GM12878 (cell line): ENCODE results near the gene NAT14. TPM values are rescaled to one million over a fixed set of nuclear protein-coding genes. Genes with fewer than 3 reads are reported as not detected.

Source experiments
- BCL3 ChIP-seq: IDR thresholded peaks from 2 replicates; pipeline ENCODE4 v1.6.1; 2011; ENCODE audit warnings: borderline replicate concordance, low read depth, mild to moderate bottlenecking, moderate library complexity, low read length; ENCODE audit not compliant: insufficient read depth, poor library complexity, severe bottlenecking
- E2F8 ChIP-seq: fragments of 450-650 bp; IDR thresholded peaks from 2 replicates; pipeline ENCODE4 v1.6.1; 2018; ENCODE audit warnings: mild to moderate bottlenecking, low read depth, moderate library complexity; ENCODE audit not compliant: partially characterized antibody
- GABPA ChIP-seq: IDR thresholded peaks from 2 replicates; pipeline ENCODE4 v1.6.1; 2014; ENCODE audit warnings: antibody characterized with exemption, low read depth, mild to moderate bottlenecking, inconsistent platforms
- PAX8 ChIP-seq: fragments of 450-650 bp; IDR thresholded peaks from 2 replicates; pipeline ENCODE4 v1.6.1; 2017; ENCODE audit warnings: mild to moderate bottlenecking, moderate library complexity
- ZBTB4 ChIP-seq: fragments of 450-650 bp; formaldehyde crosslinking; IDR thresholded peaks from 2 replicates; pipeline ENCODE4 v1.4.0; 2022; ENCODE audit warnings: mild to moderate bottlenecking, moderate library complexity
- polyA plus RNA-seq, 11 experiments: library from polyadenylated mRNA; depleted of rRNA in 4 of 11; unstranded in 6 of 11; stranded (reverse) in 5 of 11; fragments of >200 nt; fragmentation: Nextera tagmentation in 4 of 11; fragmentation: Illumina TruSeq in 1 of 11; extraction: Ambion mirVana in 4 of 11; extraction: Trizol in 1 of 11; gene quantifications; 1 replicate in 1 of 11; 2 replicates in 10 of 11; pipeline versions ENCODE4 v1.2.1 to v1.2.3, GENCODE V29; 2011 to 2016; ENCODE audit warnings: inconsistent platforms in 2 of 11, missing spikeins in 2 of 11, low read depth in 1 of 11
- total RNA-seq, 4 experiments: library from RNA; depleted of rRNA in 3 of 4; stranded (reverse); fragments of >200 nt in 3 of 4; fragmentation: Illumina TruSeq in 1 of 4; extraction: Trizol in 1 of 4; gene quantifications; 2 replicates each; pipeline versions ENCODE4 v1.2.1 to v1.2.3, GENCODE V29; 2013 to 2021

Gene NAT14
- total and polyA plus RNA-seq, 10 of the 15 experiments (the other 5 are each of a cell fraction or from before 2014, with no cell fraction given): 0.87 to 23.6 (median 9.7) TPM

GRCh38 chr19:55464662-55465054 is 20.3 kb upstream of the NAT14 start, which contains the start of gene C19orf85 (continued):
- TF ChIP-seq BCL3 (no peak), ZBTB4 (CRISPR knock-in tag) (no peak), PAX8 (no peak), GABPA (no peak), E2F8 (no peak)
